Common myeloid progenitor, CD34-positive (primary cell): ENCODE data around the gene ZNF580.
A peak's percentile ranks its signal among the peaks of the same experiment; 100 is the strongest.

Source experiments
- CTCF ChIA-PET: fragments of 350-600 bp; sonication (Branson Sonifier 250); formaldehyde crosslinking; loops from one replicate; lab custom pipeline; 2021; ENCODE audit warnings: antibody characterized with exemption; lab: Charles Lee
- POLR2A ChIA-PET: fragments of 350-600 bp; sonication (Branson Sonifier 250); formaldehyde crosslinking; loops from one replicate; lab custom pipeline; 2021; ENCODE audit warnings: antibody characterized with exemption; lab: Charles Lee
- DNase-seq, 3 donors: peaks; one replicate each; pipeline versions ENCODE4 v3.0.0 to v3.0.0-alpha.2; 2013
- H3K27ac ChIP-seq, 2 experiments: 1 replicate in 1 of 2; 2 replicates in 1 of 2; pipeline ENCODE4 v1.7.0; 2013; ENCODE audit warnings: inconsistent platforms in 2 of 2, low read length in 2 of 2, mild to moderate bottlenecking in 2 of 2, low read depth in 1 of 2, moderate library complexity in 1 of 2; ENCODE audit not compliant: severe bottlenecking in 2 of 2, insufficient read depth in 1 of 2, poor library complexity in 1 of 2
- H3K27me3 ChIP-seq, 5 experiments: replicated peaks in 2 of 5; 1 replicate in 3 of 5; 2 replicates in 2 of 5; pipeline versions ENCODE4 v1.6.1 to v1.7.0; 2013; ENCODE audit warnings: low read length in 4 of 5, mild to moderate bottlenecking in 2 of 5, moderate library complexity in 2 of 5, inconsistent platforms in 1 of 5; ENCODE audit not compliant: insufficient read depth in 5 of 5, control insufficient read depth in 4 of 5
- H3K36me3 ChIP-seq, 4 experiments: 1 replicate in 2 of 4; 2 replicates in 2 of 4; pipeline versions ENCODE4 v1.6.1 to v1.7.0; 2013; ENCODE audit warnings: low read length in 3 of 4, control low read depth in 1 of 4, mild to moderate bottlenecking in 1 of 4; ENCODE audit not compliant: control insufficient read depth in 4 of 4, insufficient read depth in 4 of 4
- H3K4me1 ChIP-seq, 4 experiments: 1 replicate in 3 of 4; 2 replicates in 1 of 4; pipeline versions ENCODE4 v1.6.1 to v1.7.1; 2013; ENCODE audit warnings: low read length in 3 of 4, mild to moderate bottlenecking in 3 of 4, control low read depth in 1 of 4, inconsistent platforms in 1 of 4, moderate library complexity in 1 of 4; ENCODE audit not compliant: control insufficient read depth in 4 of 4, insufficient read depth in 4 of 4; ENCODE audit errors: control extremely low read depth in 1 of 4
- H3K4me3 ChIP-seq, 7 experiments: 1 replicate in 4 of 7; 2 replicates in 3 of 7; pipeline versions ENCODE4 v1.5.1 to v1.7.0; 2013; ENCODE audit warnings: mild to moderate bottlenecking in 7 of 7, low read length in 6 of 7, moderate library complexity in 6 of 7, inconsistent platforms in 2 of 7, low read depth in 2 of 7, control low read depth in 1 of 7; ENCODE audit not compliant: insufficient read depth in 4 of 7, control insufficient read depth in 1 of 7; ENCODE audit errors: extremely low read depth in 1 of 7
- H3K9me3 ChIP-seq, 5 experiments: 1 replicate in 4 of 5; 2 replicates in 1 of 5; pipeline versions ENCODE4 v1.6.1 to v1.7.1; 2013; ENCODE audit warnings: low read length in 4 of 5, mild to moderate bottlenecking in 2 of 5, inconsistent platforms in 1 of 5, low read depth in 1 of 5, moderate library complexity in 1 of 5; ENCODE audit not compliant: control insufficient read depth in 4 of 5, insufficient read depth in 2 of 5; ENCODE audit errors: control extremely low read depth in 1 of 5
- WGBS: methylation state at CpG from one replicate; pipeline ENCODE4 v1.1.5; 2013; ENCODE audit not compliant: insufficient coverage; 5-methylcytosine and 5-hydroxymethylcytosine counted together

Gene ZNF580

DNA sequence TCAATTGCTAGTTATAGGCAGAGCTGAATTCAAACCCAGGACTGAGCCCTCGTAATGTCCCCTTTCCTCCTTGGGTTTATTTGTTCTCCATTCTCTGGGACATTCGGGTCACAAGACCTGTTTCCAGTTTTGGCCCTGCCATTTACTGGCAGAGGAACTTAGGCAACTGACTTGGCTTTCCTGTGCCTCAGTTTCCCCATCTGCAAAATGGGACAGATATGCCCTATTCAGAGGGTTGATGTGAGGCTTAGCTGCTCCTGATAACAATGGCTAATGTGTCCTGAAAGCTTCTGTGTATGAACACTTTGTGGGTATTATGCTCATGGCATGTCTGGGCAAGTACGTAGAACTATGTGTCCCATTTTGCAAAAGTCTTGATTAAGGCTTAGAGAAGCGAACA, 39.7 kb upstream of the ZNF580 start:
- peaks cover 0 to 37% (median 27%) of the 10 kb centered on the region in 4 experiments for H3K4me1 ChIP-seq
- peaks cover 4 to 17% (median 8%) of the 10 kb centered on the region in 4 experiments for H3K36me3 ChIP-seq
- no peaks in the 10 kb centered on the region for H3K9me3 ChIP-seq
- peak overlapping the region in 6 of 7 experiments; percentile 54 to 95 (median 90) for H3K4me3 ChIP-seq
- 77% methylated on average over 4 of the region's 4 CpGs for WGBS
- peak overlapping the region; percentile 2 to 95 for H3K27ac ChIP-seq
- DNase-seq: no peak
- POLR2A ChIA-PET: interaction anchor here (1.2 to 1.4 kb wide), 2 partner anchors 34 to 125 kb away, joined by 3 to 5 read pairs; partner anchors contain the start of gene ZNF628
- CTCF ChIA-PET: interaction anchor here (1.2 to 2.5 kb wide), 2 partner anchors 31 to 32 kb away, joined by 4 to 12 read pairs; no protein-coding TSS in a partner anchor
- no peaks in the 10 kb centered on the region for H3K27me3 ChIP-seq

DNA sequence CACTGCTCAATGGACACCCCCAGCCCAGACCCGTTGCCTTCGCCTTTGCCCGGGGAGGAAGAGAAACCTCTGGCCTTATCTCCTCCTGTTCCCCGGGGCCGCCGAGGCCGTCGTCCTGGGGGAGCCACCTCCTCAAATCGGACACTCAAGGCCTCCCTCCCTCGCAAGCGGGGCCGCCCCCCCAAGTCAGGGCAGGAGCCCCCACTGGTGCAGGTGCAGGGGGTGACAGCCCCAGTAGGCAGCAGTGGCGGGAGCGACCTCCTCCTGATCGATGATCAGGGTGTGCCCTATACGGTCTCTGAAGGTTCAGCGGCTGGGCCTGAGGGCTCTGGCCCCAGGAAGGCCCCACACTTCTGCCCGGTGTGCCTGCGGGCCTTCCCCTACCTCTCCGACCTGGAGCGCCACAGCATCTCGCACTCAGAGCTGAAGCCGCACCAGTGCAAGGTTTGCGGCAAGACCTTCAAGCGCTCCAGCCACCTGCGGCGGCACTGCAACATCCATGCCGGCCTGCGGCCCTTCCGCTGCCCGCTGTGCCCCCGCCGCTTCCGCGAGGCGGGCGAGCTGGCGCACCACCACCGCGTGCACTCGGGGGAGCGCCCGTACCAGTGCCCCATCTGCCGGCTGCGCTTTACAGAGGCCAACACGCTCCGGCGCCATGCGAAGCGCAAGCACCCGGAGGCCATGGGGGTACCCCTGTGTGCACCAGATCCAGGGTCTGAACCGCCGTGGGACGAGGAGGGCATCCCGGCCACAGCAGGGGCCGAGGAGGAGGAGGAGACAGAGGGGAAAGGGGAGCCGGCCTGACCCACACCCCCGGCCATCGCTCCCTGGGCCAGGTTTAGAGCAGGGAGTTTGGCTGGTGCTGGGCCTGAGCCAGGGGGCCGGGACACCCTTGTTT, 38.4 kb upstream of the ZNF580 start:
- no peak overlapping the region for H3K27ac ChIP-seq
- no peaks in the 10 kb centered on the region for H3K27me3 ChIP-seq
- no peaks in the 10 kb centered on the region for H3K9me3 ChIP-seq
- H3K4me1 ChIP-seq: peaks cover 0 to 46% (median 36%) of the 10 kb centered on the region in 4 experiments
- ChIA-PET POLR2A (no interaction called here), CTCF (interaction anchor here (1.2 kb wide), 1 partner anchor 31 kb away, joined by 4 read pairs; no protein-coding TSS in a partner anchor)
- peaks cover 0 to 6% (median 2%) of the 10 kb centered on the region in 4 experiments for H3K36me3 ChIP-seq
- no peak for DNase-seq
- 96% methylated on average over 45 of the region's 60 CpGs for WGBS
- no peak overlapping the region for H3K4me3 ChIP-seq

DNA sequence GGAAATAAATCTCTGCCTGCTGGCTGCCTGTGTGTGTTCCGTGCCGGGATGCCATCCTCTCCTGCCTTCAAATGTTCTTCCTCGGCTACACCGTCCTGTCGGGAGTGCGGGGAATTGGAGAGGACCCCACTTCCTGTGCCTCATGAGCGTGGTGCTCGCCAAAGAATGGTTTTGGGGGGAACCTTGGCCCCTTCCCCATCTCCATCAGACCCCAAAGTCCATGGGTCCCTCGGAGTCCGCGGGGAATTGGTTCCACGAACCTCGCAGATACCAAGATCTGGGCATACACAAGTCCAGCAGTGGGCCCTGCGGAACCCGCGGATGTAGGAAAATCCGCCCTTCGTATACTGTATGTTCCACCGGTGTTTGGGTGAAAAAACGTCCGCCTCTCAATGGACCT, 37.7 kb upstream of the ZNF580 start:
- Histone ChIP-seq H3K9me3 (no peaks in the 10 kb centered on the region), H3K27me3 (no peaks in the 10 kb centered on the region), H3K36me3 (peaks cover 0 to 10% (median 1%) of the 10 kb centered on the region in 4 experiments), H3K27ac (no peak overlapping the region), H3K4me1 (peaks cover 0 to 45% (median 36%) of the 10 kb centered on the region in 4 experiments), H3K4me3 (no peak overlapping the region)
- 97% methylated on average over 19 of the region's 21 CpGs for WGBS
- DNase-seq: no peak
- CTCF ChIA-PET: interaction anchor here (1.9 to 4.3 kb wide), 2 partner anchors 15 to 16 kb away, joined by 6 to 32 read pairs; no protein-coding TSS in a partner anchor
- POLR2A ChIA-PET: no interaction called here

DNA sequence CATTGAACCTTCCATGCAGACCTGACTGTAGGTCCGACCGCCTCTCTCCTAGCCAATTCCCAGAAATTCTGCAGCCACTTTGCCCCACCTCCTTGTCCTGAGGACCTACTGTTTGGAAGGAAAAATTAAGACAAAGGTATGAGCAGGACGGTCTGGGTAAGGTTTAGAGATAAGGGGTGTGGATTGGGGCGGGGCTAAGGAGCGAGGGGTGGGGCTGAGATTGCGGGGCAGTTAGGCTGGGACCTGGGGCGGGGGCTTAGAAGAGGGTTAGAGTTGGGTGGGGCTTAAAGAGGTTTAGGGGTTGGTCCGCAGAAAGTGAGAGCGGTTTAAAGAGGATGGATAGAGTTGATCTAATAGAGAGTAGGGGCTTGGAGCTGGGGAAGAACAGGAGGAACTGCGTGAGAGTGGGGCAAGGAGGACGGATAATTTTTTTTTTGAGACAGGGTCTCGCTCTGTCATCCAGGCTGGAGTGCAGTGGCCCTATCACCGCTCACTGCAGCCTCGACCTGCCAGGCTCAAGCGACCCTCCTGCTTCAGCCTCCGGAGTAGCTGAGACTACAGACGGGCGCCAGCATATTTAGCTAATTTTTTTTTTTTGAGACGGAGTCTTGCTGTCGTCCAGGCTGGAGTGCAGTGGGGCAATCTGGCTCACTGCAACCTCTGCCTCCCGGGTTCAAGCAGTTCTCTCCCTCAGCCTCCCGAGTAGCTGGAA, 37.1 kb upstream of the ZNF580 start:
- Histone ChIP-seq H3K36me3 (peaks cover 0 to 10% (median 2%) of the 10 kb centered on the region in 4 experiments), H3K27ac (peak overlapping the region in 1 of 2 experiments; percentile 87), H3K27me3 (no peaks in the 10 kb centered on the region), H3K9me3 (no peaks in the 10 kb centered on the region), H3K4me3 (peak overlapping the region in 3 of 7 experiments; percentile 85 to 95 (median 95)), H3K4me1 (peaks cover 0 to 39% (median 32%) of the 10 kb centered on the region in 4 experiments)
- ChIA-PET POLR2A (interaction anchor here (0.6 kb wide), 1 partner anchor 24 kb away, joined by 3 read pairs; no protein-coding TSS in a partner anchor), CTCF (interaction anchor here (1.1 to 4.3 kb wide), 4 partner anchors 15 to 35 kb away, joined by 3 to 32 read pairs (median 4); partner anchors contain the start of gene ZNF784)
- no peak for DNase-seq
- 90% methylated on average over 13 of the region's 22 CpGs for WGBS

DNA sequence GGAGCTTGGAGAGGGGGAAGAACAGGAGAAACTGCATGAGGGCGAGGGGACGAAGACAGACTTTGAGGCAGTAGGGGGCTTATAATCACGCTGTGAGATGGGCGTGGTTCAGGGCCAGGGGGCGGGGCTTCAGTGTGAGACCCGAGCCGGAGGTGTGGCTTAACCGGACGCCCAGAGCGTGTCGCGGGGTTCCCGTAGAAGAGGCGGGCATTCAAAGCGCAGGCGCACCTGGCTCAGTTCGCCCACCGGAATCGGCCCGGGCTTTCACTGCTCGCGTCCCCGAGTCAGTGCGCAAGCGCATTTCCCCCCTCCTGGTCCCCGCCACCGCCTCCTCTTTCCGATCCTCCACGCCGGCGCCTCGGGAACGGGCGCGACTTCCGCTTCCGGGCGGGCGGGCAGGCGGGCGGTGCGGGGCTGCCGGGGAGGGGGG, 35.6 kb upstream of the ZNF580 start:
- 0% methylated on average over 26 of the region's 43 CpGs for WGBS
- Histone ChIP-seq H3K9me3 (peaks cover 0 to 3% (median 0%) of the 10 kb centered on the region in 5 experiments), H3K27ac (peak overlapping the region; percentile 55 to 87), H3K4me3 (peak overlapping the region; percentile 43 to 95 (median 78)), H3K36me3 (peaks cover 0 to 19% (median 8%) of the 10 kb centered on the region in 4 experiments), H3K4me1 (peaks cover 0 to 38% (median 32%) of the 10 kb centered on the region in 4 experiments), H3K27me3 (no peaks in the 10 kb centered on the region)
- DNase-seq: peak; percentile 95 to 97 (median 97)
- ChIA-PET POLR2A (interaction anchor here (0.8 kb wide), 1 partner anchor 79 kb away, joined by 3 read pairs; no protein-coding TSS in a partner anchor), CTCF (interaction anchor here (1.0 to 4.3 kb wide), 15 partner anchors 14 to 101 kb away, joined by 3 to 32 read pairs (median 6); partner anchors contain the start of genes ZNF579 and ZNF784)

DNA sequence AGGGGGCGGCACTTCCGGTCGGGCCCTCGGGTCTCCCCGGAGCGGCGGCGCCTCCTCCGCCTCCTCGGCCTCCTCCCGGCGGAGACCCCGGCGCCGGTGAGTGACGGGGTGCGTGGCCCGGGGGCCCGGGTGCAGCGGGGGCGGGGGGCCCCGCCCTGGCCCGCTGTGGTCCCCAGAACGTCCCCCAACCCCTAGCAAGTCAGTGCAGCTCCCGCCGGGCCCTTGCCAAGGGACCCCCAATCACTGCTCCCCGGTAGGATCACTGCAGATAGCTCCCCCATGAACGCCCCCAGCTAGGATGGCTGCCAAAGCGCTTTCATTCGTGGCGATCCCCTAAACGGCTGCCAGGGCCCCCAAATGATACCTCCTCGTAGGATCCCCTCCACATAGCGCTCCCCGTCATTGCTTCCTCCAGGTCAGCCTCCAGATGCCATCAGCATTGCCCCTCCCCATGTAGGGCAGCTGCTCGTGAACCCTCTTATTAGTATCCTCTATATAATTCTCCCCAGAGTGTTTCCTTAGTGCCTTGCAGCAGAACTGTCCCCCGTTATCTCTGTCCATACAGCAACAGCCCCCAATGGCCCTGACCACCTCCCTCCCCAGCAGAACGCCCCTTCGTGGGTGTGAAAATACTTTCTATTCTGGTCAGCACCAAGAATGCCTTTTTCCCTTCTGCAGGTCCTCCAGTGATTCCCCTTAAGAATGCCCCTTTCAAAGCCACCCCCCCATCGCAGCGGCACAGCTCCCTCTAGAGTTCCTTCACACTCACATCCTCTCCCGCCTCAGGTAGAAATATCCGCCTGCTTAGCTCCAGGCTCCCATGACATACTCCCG, 34.9 kb upstream of the ZNF580 start, which contains the start of gene ZNF865:
Gene ZNF865, plus strand, starts transcription at position 11 of the 834 bp plus-strand sequence. CDS start 7,972 bp downstream, outside the sequence.
- WGBS: under 1% methylated on average over 29 of the region's 44 CpGs

More for the DNA sequence above, 34.9 kb upstream of the ZNF580 start, which contains the start of gene ZNF865:
- H3K27me3 ChIP-seq: no peaks in the 10 kb centered on the region
- peak within 1 kb of the TSS; percentile 64 to 87 for H3K27ac ChIP-seq
- H3K9me3 ChIP-seq: peaks cover 0 to 3% (median 0%) of the 10 kb centered on the region in 5 experiments
- POLR2A ChIA-PET: interaction anchor here (0.6 to 0.8 kb wide), 3 partner anchors 24 to 91 kb away, joined by 3 to 7 read pairs (median 3); no protein-coding TSS in a partner anchor
- CTCF ChIA-PET: interaction anchor here (0.5 to 4.3 kb wide), 19 partner anchors 13 to 462 kb away, joined by 3 to 32 read pairs (median 5); partner anchors contain the start of genes ZNF579 and ZNF784
- H3K36me3 ChIP-seq: peaks cover 0 to 23% (median 8%) of the 10 kb centered on the region in 4 experiments
- peak within 1 kb of the TSS; percentile 43 to 95 (median 81) for H3K4me3 ChIP-seq
- H3K4me1 ChIP-seq: peaks cover 0 to 36% (median 29%) of the 10 kb centered on the region in 4 experiments
- DNase-seq: peak; percentile 83 to 84 (median 83)
